Ovary (tissue), 9 donors: ENCODE data around the gene SYNPO2. TPM values are rescaled to one million over a fixed set of nuclear protein-coding genes. Genes with fewer than 3 reads are reported as not detected.

Experiments used
- DNase-seq, 5 donors: peaks; one replicate each; pipeline ENCODE4 v3.0.0-alpha.2; 2019 to 2020
- H3K27ac ChIP-seq, 2 donors: fragments of 200-600 bp; one replicate each; pipeline versions ENCODE4 v1.5.1 to v1.8.0; 2019 to 2022
- H3K27me3 ChIP-seq: fragments of 200-600 bp; one replicate; pipeline ENCODE4 v1.8.0; 2022
- H3K36me3 ChIP-seq: fragments of 200-600 bp; sonication (generic); one replicate; pipeline ENCODE4 v1.5.1; 2019
- H3K4me1 ChIP-seq: one replicate; pipeline ENCODE4 v1.8.1; 2013; ENCODE audit warnings: mild to moderate bottlenecking, moderate library complexity; ENCODE audit not compliant: insufficient read depth
- H3K4me3 ChIP-seq: fragments of 200-600 bp; sonication (generic); one replicate; pipeline ENCODE4 v1.5.1; 2017
- H3K9me3 ChIP-seq, 2 donors: fragments of 200-600 bp in 1 of 2; sonication (generic) in 1 of 2; one replicate each; pipeline versions ENCODE4 v1.5.1 to v1.8.1; 2013 to 2019; ENCODE audit warnings: mild to moderate bottlenecking in 1 of 2, moderate library complexity in 1 of 2
- EP300 ChIP-seq: sonication (generic); formaldehyde crosslinking; IDR thresholded peaks from one replicate; pipeline ENCODE4 v1.6.1; 2017; ENCODE audit warnings: antibody characterized with exemption
- POLR2A ChIP-seq: fragments of 450-650 bp; IDR thresholded peaks from one replicate; pipeline ENCODE4 v1.6.1; 2017; ENCODE audit warnings: antibody characterized with exemption, mild to moderate bottlenecking, moderate library complexity
- WGBS, 3 donors: extraction: QIAGEN DNeasy Blood & Tissue Kit in 1 of 3; methylation state at CpG; one replicate each; pipeline versions ENCODE4 v1.1.5 to v1.1.7; 2013 to 2017; 5-methylcytosine and 5-hydroxymethylcytosine counted together
- intact Hi-C, 4 donors: fragments of 100-400 bp; cut with DNase I; formaldehyde crosslinking; loops; one replicate each; pipeline versions ENCODE4 v1.11.0 to v1.15.1; 2022 to 2023
- polyA plus RNA-seq, 2 donors: library from polyadenylated mRNA; stranded (reverse); fragments of 200-250 nt in 1 of 2; fragments of 350-450 nt in 1 of 2; fragmentation: Illumina TruSeq in 1 of 2; extraction: RNeasy Lipid Tissue Mini Kit (QIAGEN cat#74804) in 1 of 2; gene quantifications; one replicate each; pipeline ENCODE4 v1.2.3, GENCODE V29; 2013 to 2014
- total RNA-seq, 7 donors: library from RNA; depleted of rRNA in 2 of 7; stranded (reverse); fragments of >200 nt in 2 of 7; fragmentation: NEBNext Ultra II Directional in 3 of 7; extraction: Animal tissue kit (Norgen Biotek cat#: 25700) in 3 of 7; gene quantifications; one replicate each; pipeline versions ENCODE4 v1.1.0 to v1.2.4, GENCODE V29; 2016 to 2023
- TF ChIP-seq, protein P1 (sequence below), 3 donors: fragments of 450-650 bp in 2 of 3; fragments of 200-600 bp in 1 of 3; IDR thresholded peaks; one replicate each; pipeline versions ENCODE4 v1.5.1 to v1.8.0; 2016 to 2022; ENCODE audit warnings: antibody characterized with exemption in 3 of 3, mild to moderate bottlenecking in 1 of 3
- donor health status: DM: no; HTN: no; CAD: no; lungs with moderate emphysema.
- donor health status: DM: no; HTN: no; CAD: no.
- donor health status: Bipolar disorder and iron deficiency.
- donor health status: DM: yes; HTN: yes; CAD: no.
- donor health status: DM: no; HTN: no; CAD: no.
- donor health status: DM: yes; HTN: yes; CAD: no.

Gene SYNPO2
- total and polyA plus RNA-seq, 9 donors = 54.8 to 265 (median 121) TPM

DNA sequence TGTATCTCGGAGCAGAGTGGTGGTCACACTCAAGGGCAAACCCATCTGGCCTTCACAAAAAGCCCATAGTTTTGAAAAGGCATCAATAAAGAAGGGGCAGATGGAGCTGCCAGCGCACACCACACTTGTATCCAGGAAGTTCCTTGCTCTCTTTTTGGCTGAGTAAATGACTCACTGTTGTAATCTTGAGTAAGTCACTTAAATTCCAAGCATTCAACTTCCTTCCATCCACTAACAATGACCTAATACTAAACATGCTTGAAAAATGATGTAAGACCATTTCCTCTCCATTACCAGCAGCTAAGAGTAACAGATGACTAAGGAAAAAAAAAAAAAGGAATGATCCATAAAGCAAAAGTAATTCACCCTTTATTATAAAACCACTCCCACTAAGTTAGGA lies 214.6 kb downstream of the SYNPO2 start:
- no peaks in the 10 kb centered on the region for H3K36me3 ChIP-seq
- intact Hi-C loops = no loop called here
- WGBS, 3 donors = 65 to 77% (median 73%) methylated on average over 2 of the region's 2 CpGs
- H3K27ac ChIP-seq = no peak overlapping the region
- TF ChIP-seq POLR2A (no peak), EP300 (no peak)
- TF ChIP-seq, protein P1, sequence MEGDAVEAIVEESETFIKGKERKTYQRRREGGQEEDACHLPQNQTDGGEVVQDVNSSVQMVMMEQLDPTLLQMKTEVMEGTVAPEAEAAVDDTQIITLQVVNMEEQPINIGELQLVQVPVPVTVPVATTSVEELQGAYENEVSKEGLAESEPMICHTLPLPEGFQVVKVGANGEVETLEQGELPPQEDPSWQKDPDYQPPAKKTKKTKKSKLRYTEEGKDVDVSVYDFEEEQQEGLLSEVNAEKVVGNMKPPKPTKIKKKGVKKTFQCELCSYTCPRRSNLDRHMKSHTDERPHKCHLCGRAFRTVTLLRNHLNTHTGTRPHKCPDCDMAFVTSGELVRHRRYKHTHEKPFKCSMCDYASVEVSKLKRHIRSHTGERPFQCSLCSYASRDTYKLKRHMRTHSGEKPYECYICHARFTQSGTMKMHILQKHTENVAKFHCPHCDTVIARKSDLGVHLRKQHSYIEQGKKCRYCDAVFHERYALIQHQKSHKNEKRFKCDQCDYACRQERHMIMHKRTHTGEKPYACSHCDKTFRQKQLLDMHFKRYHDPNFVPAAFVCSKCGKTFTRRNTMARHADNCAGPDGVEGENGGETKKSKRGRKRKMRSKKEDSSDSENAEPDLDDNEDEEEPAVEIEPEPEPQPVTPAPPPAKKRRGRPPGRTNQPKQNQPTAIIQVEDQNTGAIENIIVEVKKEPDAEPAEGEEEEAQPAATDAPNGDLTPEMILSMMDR (IDR thresholded peaks at IDR 0.05) = no peak
- no peak for DNase-seq
- H3K4me3 ChIP-seq = no peak overlapping the region
- no peaks in the 10 kb centered on the region for H3K4me1 ChIP-seq
- no peaks in the 10 kb centered on the region for H3K9me3 ChIP-seq
- no peaks in the 10 kb centered on the region for H3K27me3 ChIP-seq

DNA sequence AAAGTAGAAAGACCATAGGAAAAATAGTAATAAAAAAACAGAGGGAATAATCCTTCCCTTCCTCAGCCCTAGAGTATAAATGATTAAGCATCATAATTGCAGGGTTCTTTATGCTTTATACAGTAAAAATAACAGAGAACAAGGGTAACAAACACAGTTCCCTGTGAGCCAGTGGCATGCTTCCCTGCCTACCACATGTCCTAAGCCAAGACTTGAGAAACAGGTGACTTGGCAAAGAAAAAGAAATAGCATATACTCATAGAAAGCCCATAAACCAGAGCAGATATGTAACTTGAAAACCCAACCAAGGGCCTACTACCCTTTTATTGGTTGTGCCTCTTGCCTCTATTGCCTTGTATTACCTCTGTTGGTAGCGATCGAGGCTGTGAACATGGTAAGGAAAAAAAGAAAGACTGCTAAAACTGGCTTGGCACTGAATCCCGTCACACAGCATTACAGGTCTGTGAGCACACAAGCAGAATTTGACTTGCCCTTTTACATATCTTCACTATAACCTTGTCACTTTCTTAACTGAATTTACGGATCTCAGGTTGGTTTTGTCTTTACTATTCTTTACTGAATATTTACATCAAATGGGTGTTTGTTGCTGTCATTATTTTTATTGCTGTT lies 216.1 kb downstream of the SYNPO2 start:
- WGBS, 3 donors = 85 to 97% (median 94%) methylated on average over 4 of the region's 4 CpGs
- Histone ChIP-seq H3K9me3 (no peaks in the 10 kb centered on the region), H3K4me3 (no peak overlapping the region), H3K27ac (no peak overlapping the region), H3K27me3 (no peaks in the 10 kb centered on the region), H3K4me1 (no peaks in the 10 kb centered on the region), H3K36me3 (no peaks in the 10 kb centered on the region)
- DNase-seq = no peak
- intact Hi-C loops = no loop called here
- TF ChIP-seq POLR2A = no peak
- TF ChIP-seq, protein P1 (IDR thresholded peaks at IDR 0.05) = no peak
- no peak for TF ChIP-seq EP300

DNA sequence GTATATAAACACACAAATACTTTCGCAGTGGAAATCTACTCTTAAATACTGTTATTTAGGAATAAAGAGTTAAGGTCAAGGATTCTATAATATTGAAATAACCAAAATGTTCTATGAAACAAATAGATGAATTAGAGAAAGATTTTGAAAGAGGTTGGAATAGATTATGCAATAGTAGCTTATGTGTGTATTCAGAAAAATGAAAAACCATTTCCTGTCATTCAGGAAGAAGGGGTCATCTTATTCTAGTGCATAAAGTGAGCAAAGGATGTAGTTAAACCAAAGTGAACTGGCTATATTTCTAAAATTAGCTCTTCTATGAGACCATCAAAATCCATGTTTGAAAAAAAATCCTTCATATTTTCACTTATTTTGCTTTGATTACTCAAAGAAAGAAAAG lies 217.0 kb downstream of the SYNPO2 start:
- no peaks in the 10 kb centered on the region for H3K9me3 ChIP-seq
- intact Hi-C loops = no loop called here
- H3K27me3 ChIP-seq = no peaks in the 10 kb centered on the region
- no peak for DNase-seq
- H3K4me3 ChIP-seq = no peak overlapping the region
- 84 to 92% (median 86%) methylated on average over 1 of the region's 1 CpG for WGBS, 3 donors
- TF ChIP-seq, protein P1 (IDR thresholded peaks at IDR 0.05) = no peak
- TF ChIP-seq EP300 (no peak), POLR2A (no peak)
- H3K27ac ChIP-seq = no peak overlapping the region
- H3K36me3 ChIP-seq = no peaks in the 10 kb centered on the region
- H3K4me1 ChIP-seq = no peaks in the 10 kb centered on the region

DNA sequence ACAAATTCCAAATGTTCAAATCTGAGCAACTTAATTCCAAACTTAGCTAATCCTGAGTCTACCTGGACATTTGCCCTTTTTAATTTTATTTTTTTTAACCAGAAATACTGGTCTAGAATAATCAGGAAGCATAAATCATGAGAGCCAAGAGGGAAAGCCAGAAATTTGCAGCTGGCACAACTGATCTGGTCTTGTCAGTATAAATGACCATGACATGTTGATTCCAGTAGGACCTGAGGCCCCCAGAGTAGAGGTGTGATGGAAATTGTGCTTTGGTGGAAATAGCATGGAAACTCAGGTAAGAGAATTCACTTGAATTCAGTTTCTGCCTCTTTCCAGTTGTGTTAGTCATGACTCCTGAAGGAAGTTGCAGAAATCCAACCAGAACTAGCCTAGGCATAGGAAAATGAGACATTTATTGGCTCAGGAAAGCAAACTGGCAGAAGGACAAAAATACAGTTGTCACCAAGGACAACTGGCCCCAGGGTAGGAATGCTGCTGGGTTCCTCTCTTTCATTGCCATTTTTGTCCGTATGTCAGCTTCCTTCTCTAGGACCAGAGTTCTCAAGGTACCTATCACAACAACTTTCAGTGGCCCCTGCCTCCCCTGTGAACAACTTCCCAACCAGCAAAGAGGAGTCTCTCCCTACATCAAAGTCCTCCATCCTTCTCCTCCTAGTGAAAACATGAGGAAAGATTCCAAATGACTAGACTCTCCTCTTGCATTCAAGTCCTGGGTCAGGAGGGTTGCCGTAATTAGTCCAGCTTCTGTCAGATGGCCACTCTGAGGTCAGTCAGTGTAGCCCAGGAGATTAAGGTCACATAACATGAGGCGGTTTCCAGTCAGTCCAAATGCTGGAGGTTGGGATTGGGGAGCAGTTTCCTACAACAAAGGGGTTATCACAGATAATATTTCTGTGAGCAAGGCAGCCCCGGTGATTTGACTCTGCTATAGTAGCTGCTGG lies 217.7 kb downstream of the SYNPO2 start:
- H3K36me3 ChIP-seq = no peaks in the 10 kb centered on the region
- WGBS, 3 donors = 66 to 75% (median 74%) methylated on average over 4 of the region's 4 CpGs
- TF ChIP-seq, protein P1 (IDR thresholded peaks at IDR 0.05) = no peak
- TF ChIP-seq EP300 = no peak
- no peak for TF ChIP-seq POLR2A
- intact Hi-C loops = no loop called here
- no peaks in the 10 kb centered on the region for H3K9me3 ChIP-seq
- H3K4me3 ChIP-seq = no peak overlapping the region
- no peak for DNase-seq
- H3K27ac ChIP-seq = no peak overlapping the region
- H3K4me1 ChIP-seq = no peaks in the 10 kb centered on the region
- no peaks in the 10 kb centered on the region for H3K27me3 ChIP-seq
